HCT116 (cell line): ENCODE results near the gene ATXN7L1. TPM values are rescaled to one million over a fixed set of nuclear protein-coding genes. Genes with fewer than 3 reads are reported as not detected.

Experiments used
- ATAC-seq: fragments of 200-7000 bp; cut with Tn5 transposase; 2 replicates; pipeline ENCODE4 v1.9.1; 2020; ENCODE audit warnings: mild to moderate bottlenecking, moderate library complexity
- BruUV-seq: library from RNA; stranded (reverse); fragments of 400-500 nt; replicated peaks from 2 replicates; lab custom pipeline; 2021; lab: Mats Ljungman, UMichigan
- CTCF ChIA-PET: fragments of 300-600 bp; sonication (Branson Sonifier 250); formaldehyde crosslinking; loops from one replicate; lab custom pipeline; 2021; ENCODE audit warnings: antibody characterized with exemption; lab: Charles Lee
- POLR2A ChIA-PET: fragments of 300-600, 350-600 bp; sonication (Branson Sonifier 250); formaldehyde crosslinking; loops from one replicate; lab custom pipeline; 2021; ENCODE audit warnings: antibody characterized with exemption; lab: Charles Lee
- RAD21 ChIA-PET, 2 experiments: fragments of 300-600 bp; sonication (Branson Sonifier 250); formaldehyde crosslinking; loops; one replicate each; lab custom pipeline; 2023; ENCODE audit warnings: low total read pairs in 2 of 2; ENCODE audit not compliant: uncharacterized antibody in 2 of 2, unreplicated experiment in 2 of 2, low non-redundant PET in 1 of 2; lab: Charles Lee
- DNase-seq: peaks from one replicate; pipeline ENCODE4 v3.0.0-alpha.2; 2010; ENCODE audit warnings: low read depth, low spot score
- H2AFZ ChIP-seq: fragments of 200-600 bp; shearing (Covaris generic), sonication (generic); 2 replicates; pipeline ENCODE4 v1.6.1; 2017; ENCODE audit warnings: low read depth, mixed run types, mixed read lengths, antibody characterized with exemption, low read length; ENCODE audit not compliant: poor library complexity, severe bottlenecking
- H3K27ac ChIP-seq: 2 replicates; pipeline ENCODE4 v1.5.1; 2012; ENCODE audit warnings: low read depth, low read length
- H3K27me3 ChIP-seq: fragments of 200-600 bp; sonication (generic); 2 replicates; pipeline ENCODE4 v1.6.1; 2016; ENCODE audit warnings: mixed run types, low read length, mixed read lengths; ENCODE audit not compliant: insufficient read depth
- H3K36me3 ChIP-seq, 2 experiments: fragments of 200-500 bp in 1 of 2; fragments of 200-600 bp in 1 of 2; sonication (Bioruptor generic) in 1 of 2; sonication (generic) in 1 of 2; 2 replicates each; pipeline versions ENCODE4 v1.5.1 to v1.6.1; 2014 to 2016; ENCODE audit warnings: low read length in 2 of 2, inconsistent platforms in 1 of 2, mixed read lengths in 1 of 2, mixed run types in 1 of 2; ENCODE audit not compliant: insufficient read depth in 2 of 2, control insufficient read depth in 1 of 2
- H3K4me1 ChIP-seq, 2 experiments: fragments of 200-600 bp in 1 of 2; sonication (generic) in 1 of 2; 2 replicates each; pipeline versions ENCODE4 v1.5.1 to v1.6.1; 2012 to 2017; ENCODE audit warnings: low read length in 2 of 2, inconsistent platforms in 1 of 2, mild to moderate bottlenecking in 1 of 2, mixed read lengths in 1 of 2, mixed run types in 1 of 2, moderate library complexity in 1 of 2; ENCODE audit not compliant: insufficient read depth in 2 of 2, control insufficient read depth in 1 of 2
- H3K4me2 ChIP-seq: fragments of 200-600 bp; sonication (generic); 2 replicates; pipeline ENCODE4 v1.6.1; 2017; ENCODE audit warnings: mixed run types, low read length, mixed read lengths
- H3K4me3 ChIP-seq, 2 experiments: fragments of 200-600 bp in 1 of 2; sonication (generic) in 1 of 2; replicated peaks in 1 of 2; 2 replicates each; pipeline ENCODE4 v1.5.1; 2011 to 2016; ENCODE audit warnings: low read length in 2 of 2, control low read depth in 1 of 2, low read depth in 1 of 2, mild to moderate bottlenecking in 1 of 2, mixed read lengths in 1 of 2, mixed run types in 1 of 2
- H3K79me2 ChIP-seq: fragments of 200-600 bp; sonication (generic); 2 replicates; pipeline ENCODE4 v1.6.1; 2017; ENCODE audit warnings: mild to moderate bottlenecking, mixed run types, low read length, moderate library complexity, mixed read lengths; ENCODE audit not compliant: insufficient read depth
- H3K9ac ChIP-seq: fragments of 200-600 bp; sonication (generic); 2 replicates; pipeline ENCODE4 v1.6.1; 2016; ENCODE audit warnings: low read length, mixed read lengths
- H3K9me2 ChIP-seq: fragments of 200-600 bp; sonication (generic), shearing (Covaris generic); 2 replicates; pipeline ENCODE4 v1.6.1; 2017; ENCODE audit warnings: mixed run types, mild to moderate bottlenecking, moderate library complexity; ENCODE audit not compliant: insufficient read depth
- H3K9me3 ChIP-seq, 2 experiments: fragments of 200-500 bp in 1 of 2; fragments of 200-600 bp in 1 of 2; sonication (Bioruptor generic) in 1 of 2; sonication (generic) in 1 of 2; 2 replicates each; pipeline ENCODE4 v1.6.1; 2014 to 2017; ENCODE audit warnings: low read length in 2 of 2, mixed read lengths in 2 of 2, inconsistent platforms in 1 of 2, low read depth in 1 of 2, mild to moderate bottlenecking in 1 of 2, mixed run types in 1 of 2, moderate library complexity in 1 of 2; ENCODE audit not compliant: control insufficient read depth in 1 of 2, insufficient read depth in 1 of 2
- H4K20me1 ChIP-seq: fragments of 200-600 bp; sonication (generic), shearing (Covaris generic); 2 replicates; pipeline ENCODE4 v1.6.1; 2017; ENCODE audit warnings: mixed run types, mild to moderate bottlenecking, moderate library complexity; ENCODE audit not compliant: insufficient read depth
- ATF3 ChIP-seq: IDR thresholded peaks from 2 replicates; pipeline ENCODE4 v1.6.1; 2012
- CBX3 ChIP-seq: IDR thresholded peaks from 2 replicates; pipeline ENCODE4 v1.6.1; 2012; ENCODE audit warnings: low read depth
- CEBPB ChIP-seq: IDR thresholded peaks from 2 replicates; pipeline ENCODE4 v1.6.1; 2012; ENCODE audit warnings: low read depth
- CTCF ChIP-seq, 3 experiments: fragments of 200-600 bp in 1 of 3; sonication (generic) in 1 of 3; IDR thresholded peaks in 2 of 3; conservative IDR thresholded peaks in 1 of 3; 2 replicates each; pipeline ENCODE4 v1.5.1; 2012 to 2017; ENCODE audit warnings: low read depth in 2 of 3, low read length in 2 of 3, antibody characterized with exemption in 1 of 3, borderline replicate concordance in 1 of 3, control low read depth in 1 of 3, mild to moderate bottlenecking in 1 of 3, mixed read lengths in 1 of 3, mixed run types in 1 of 3, moderate library complexity in 1 of 3; ENCODE audit not compliant: insufficient read depth in 1 of 3
- EGR1 ChIP-seq: IDR thresholded peaks from 2 replicates; pipeline ENCODE4 v1.6.1; 2012; ENCODE audit warnings: low read depth
- ELF1 ChIP-seq: IDR thresholded peaks from 2 replicates; pipeline ENCODE4 v1.6.1; 2012; ENCODE audit warnings: low read depth, borderline replicate concordance
- EZH2 ChIP-seq: fragments of 200-600 bp; sonication (generic); IDR thresholded peaks from 2 replicates; pipeline ENCODE4 v1.6.1; 2017; ENCODE audit warnings: antibody characterized with exemption, mixed run types
- JUND ChIP-seq: IDR thresholded peaks from 2 replicates; pipeline ENCODE4 v1.6.1; 2012
- REST ChIP-seq: IDR thresholded peaks from 2 replicates; pipeline ENCODE4 v1.6.1; 2012; ENCODE audit warnings: low read depth
- SIN3A ChIP-seq: IDR thresholded peaks from 2 replicates; pipeline ENCODE4 v1.6.1; 2012; ENCODE audit warnings: low read depth
- SP1 ChIP-seq: IDR thresholded peaks from 2 replicates; pipeline ENCODE4 v1.6.1; 2012; ENCODE audit warnings: low read depth
- SRF ChIP-seq: IDR thresholded peaks from 2 replicates; pipeline ENCODE4 v1.6.1; 2012; ENCODE audit warnings: low read depth
- TCF7L2 ChIP-seq: IDR thresholded peaks from 2 replicates; pipeline ENCODE4 v1.7.0; 2011; ENCODE audit warnings: borderline replicate concordance, inconsistent platforms; ENCODE audit not compliant: insufficient read depth, insufficient read length; ENCODE audit errors: extremely low read depth
- YY1 ChIP-seq: IDR thresholded peaks from 2 replicates; pipeline ENCODE4 v1.6.1; 2011; ENCODE audit warnings: low read length, low read depth, moderate library complexity, mild to moderate bottlenecking; ENCODE audit not compliant: insufficient replicate concordance; ENCODE audit errors: extremely low read depth
- ZNF274 ChIP-seq: fragments of 200-500 bp; sonication (Bioruptor generic); IDR thresholded peaks from 2 replicates; pipeline ENCODE4 v1.6.1; 2014; ENCODE audit warnings: mild to moderate bottlenecking, low read depth, low read length, inconsistent platforms
- intact Hi-C: fragments of 100-400 bp; cut with micrococcal nuclease; formaldehyde crosslinking; loops from 2 replicates; pipeline ENCODE4 v1.10.0; 2022
- total RNA-seq: library from RNA; stranded (reverse); gene quantifications from one replicate; pipeline ENCODE4 v1.2.1, GENCODE V29; 2021; ENCODE audit not compliant: unreplicated experiment

ATXN7L1 gene
- total RNA-seq, 1 experiment from 2014 or later = 11.5 TPM

- Histone ChIP-seq H3K27ac (no peak overlapping the region), H3K9me2 (no peaks in the 10 kb centered on the region), H3K27me3 (no peaks in the 10 kb centered on the region), H3K36me3 (no peaks in the 10 kb centered on the region), H4K20me1 (no peaks in the 10 kb centered on the region), H3K79me2 (peaks cover 45% of the 10 kb centered on the region), H3K4me1 (peaks cover 6 to 21% of the 10 kb centered on the region in 2 experiments), H2AFZ (no peak overlapping the region), H3K4me2 (no peak overlapping the region), H3K9ac (no peak overlapping the region), H3K4me3 (no peak overlapping the region), H3K9me3 (no peaks in the 10 kb centered on the region)
- TF ChIP-seq ELF1 = no peak
- no peak for TF ChIP-seq ZNF274
- no peak for TF ChIP-seq REST
- TF ChIP-seq CTCF (IDR thresholded peaks at IDR 0.05 in 2 of 3, conservative IDR thresholded peaks at IDR 0.05 in 1 of 3; ENCODE audit: borderline replicate concordance in 1 of 3, insufficient read depth in 1 of 3, low read depth in 2 of 3, low read length in 2 of 3) = no peak
- TF ChIP-seq SRF = no peak
- no peak for TF ChIP-seq SIN3A
- TF ChIP-seq YY1 = no peak
- TF ChIP-seq TCF7L2 = no peak
- TF ChIP-seq ATF3 = no peak
- no peak for TF ChIP-seq EZH2
- no peak for TF ChIP-seq CEBPB
- no peak for TF ChIP-seq EGR1
- no peak for TF ChIP-seq SP1
- no peak for TF ChIP-seq JUND
- TF ChIP-seq CBX3 = no peak
- intact Hi-C loops = no loop called here
- no TSS peak for BruUV-seq
- POLR2A ChIA-PET = no interaction called here
- ATAC-seq (no peak), DNase-seq (no peak)
- RAD21 ChIA-PET = no interaction called here
- CTCF ChIA-PET = no interaction called here
Observed at GRCh38 chr7:105881439-105881838, 5.0 kb upstream of the ATXN7L1 start.
